ENCODE measurements around the gene HECTD1. TPM values are rescaled to one million over a fixed set of nuclear protein-coding genes. Genes with fewer than 3 reads are reported as not detected.
A peak's percentile ranks its signal among the peaks of the same experiment; 100 is the strongest.
"Not testable (repeated sequence)": the region's sequence is repeated elsewhere in the genome, so short reads cannot be mapped to it uniquely, and the experiment has no call there.

Gene HECTD1
- total RNA-seq, 2 donors from 2014 or later: 99.1 to 135 TPM

DNA sequence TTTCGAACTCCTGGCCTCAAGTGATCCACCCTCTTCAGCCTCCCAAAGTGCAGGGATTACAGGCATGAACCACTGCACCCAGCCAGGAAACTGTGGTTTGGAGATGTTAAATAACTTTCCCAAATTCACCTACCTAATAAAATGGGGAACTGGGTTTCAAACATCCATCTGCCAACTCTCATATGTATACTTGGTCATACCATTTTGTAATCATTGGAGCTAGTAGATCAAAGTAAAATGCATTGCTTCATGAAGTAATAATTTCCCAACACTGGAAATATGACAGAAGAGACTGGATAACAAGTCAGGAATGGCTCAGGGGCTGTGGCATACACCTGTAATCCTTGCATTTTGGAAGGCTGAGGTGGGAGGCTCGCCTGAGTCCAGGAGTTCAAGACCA lies 5.3 kb upstream of the HECTD1 start:
- Mint-ChIP-seq H3K4me1 (ENCODE audit: low read depth in 2 of 2) (peaks cover 15 to 22% of the 10 kb centered on the region in 2 donors), H3K27ac (no peak overlapping the region), H3K36me3 (no peaks in the 10 kb centered on the region), H3K4me3 (no peak overlapping the region), H3K9me3 (no peaks in the 10 kb centered on the region), H3K27me3 (no peaks in the 10 kb centered on the region)
- DNase-seq (ENCODE audit: low spot score): no peak
- no peak for ATAC-seq

DNA sequence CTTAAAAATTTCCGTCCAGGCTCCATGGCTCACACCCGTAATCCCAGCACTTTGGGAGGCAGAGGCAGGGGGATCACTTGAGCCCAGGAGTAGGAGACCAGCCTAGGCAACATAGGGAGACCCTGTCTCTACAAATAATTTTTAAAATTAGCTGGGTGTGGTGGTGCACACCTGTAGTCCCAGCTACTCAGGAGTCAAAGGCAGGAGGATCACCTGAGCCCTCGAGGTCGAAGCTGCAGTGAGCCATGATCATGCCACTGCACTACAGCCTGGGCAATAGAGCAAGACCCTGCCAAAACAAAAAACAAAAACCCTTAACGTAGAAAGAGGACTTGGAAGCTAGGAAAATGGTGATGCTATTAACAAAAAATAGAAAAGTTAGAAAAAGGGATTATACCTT lies 2.0 kb upstream of the HECTD1 start:
- ATAC-seq (no peak), DNase-seq (ENCODE audit: low spot score) (no peak)
- peaks cover 28 to 42% of the 10 kb centered on the region in 2 donors for H3K4me1 Mint-ChIP-seq (ENCODE audit: low read depth in 2 of 2)
- H3K9me3 Mint-ChIP-seq: no peaks in the 10 kb centered on the region
- no peak overlapping the region for H3K4me3 Mint-ChIP-seq
- H3K27me3 Mint-ChIP-seq: no peaks in the 10 kb centered on the region
- peak overlapping the region; percentile 98 to 99 for H3K27ac Mint-ChIP-seq
- H3K36me3 Mint-ChIP-seq: no peaks in the 10 kb centered on the region

DNA sequence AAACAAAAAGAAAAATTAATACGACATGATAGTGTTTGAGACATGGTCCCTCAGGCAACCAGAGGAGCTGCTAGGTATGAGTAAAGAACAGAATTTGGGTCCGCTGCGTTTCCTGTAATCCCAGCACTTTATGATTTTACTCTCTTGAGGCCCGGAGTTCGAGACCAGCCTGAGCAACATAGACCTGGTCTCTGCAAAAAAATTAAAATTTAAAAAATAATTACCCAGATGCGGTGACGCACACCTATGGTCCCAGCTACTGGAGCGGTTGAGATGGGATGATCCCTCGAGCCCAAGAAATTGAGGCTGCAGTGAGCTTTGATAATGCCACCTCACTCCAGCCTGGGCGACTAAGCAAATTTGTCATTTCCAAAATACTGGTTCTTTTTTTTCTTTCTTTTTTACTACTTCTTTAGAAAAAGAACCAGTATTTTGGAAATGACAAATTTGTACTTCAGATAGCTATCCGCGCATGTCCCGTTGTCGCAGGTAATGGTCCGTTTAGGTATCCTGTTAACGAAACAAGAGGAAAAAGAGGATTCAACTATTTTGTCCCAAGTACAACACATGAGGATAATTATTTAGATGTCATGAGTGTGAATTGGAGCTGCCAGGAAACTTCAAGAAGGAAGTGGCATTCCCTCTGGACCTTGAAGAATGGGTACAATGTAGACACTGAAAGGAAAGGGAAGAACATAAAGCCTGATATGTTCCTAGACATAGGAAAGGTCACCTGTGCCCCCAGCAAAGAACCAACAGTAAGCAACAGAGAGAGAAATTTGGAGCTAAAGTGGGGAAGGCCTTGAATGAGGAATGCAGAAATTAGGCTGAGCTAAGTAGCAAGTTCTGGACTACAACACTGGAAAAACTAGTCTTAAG lies 1.2 kb upstream of the HECTD1 start:
- DNase-seq (ENCODE audit: low spot score) (no peak), ATAC-seq (no peak)
- H3K27ac Mint-ChIP-seq: peak overlapping the region; percentile 98 to 99
- H3K36me3 Mint-ChIP-seq: peaks cover 5% of the 10 kb centered on the region
- no peaks in the 10 kb centered on the region for H3K9me3 Mint-ChIP-seq
- H3K4me3 Mint-ChIP-seq: peak overlapping the region; percentile 96
- no peaks in the 10 kb centered on the region for H3K27me3 Mint-ChIP-seq
- H3K4me1 Mint-ChIP-seq (ENCODE audit: low read depth in 2 of 2): peaks cover 28 to 42% of the 10 kb centered on the region in 2 donors

DNA sequence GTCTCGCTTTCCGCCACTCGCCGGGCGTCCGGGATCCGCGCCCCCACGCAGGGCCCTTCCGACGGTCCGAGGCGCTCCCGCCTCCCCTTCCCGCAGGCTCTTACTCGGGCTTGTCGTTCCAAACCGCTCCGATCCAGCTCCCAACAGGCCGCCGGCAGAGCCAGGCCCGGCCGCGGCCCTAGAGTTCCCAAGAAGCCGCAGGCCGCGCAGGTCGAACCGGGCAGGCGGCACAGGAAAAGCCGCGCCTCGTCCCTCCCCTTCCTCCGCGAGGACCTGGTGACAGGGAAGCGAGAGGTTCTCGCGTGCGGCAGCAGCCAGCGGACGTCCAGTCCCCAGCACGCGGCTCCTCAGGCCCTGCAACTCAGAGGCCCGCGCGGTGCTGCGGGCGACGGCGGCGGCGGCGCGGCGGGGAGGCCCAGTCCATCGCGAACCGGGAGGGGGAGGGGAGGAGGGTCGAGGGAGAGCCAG lies 272 bp downstream of the HECTD1 start:
- ATAC-seq (no peak), DNase-seq (ENCODE audit: low spot score) (no peak)
- Mint-ChIP-seq H3K36me3 (peaks cover 5% of the 10 kb centered on the region), H3K4me3 (peak overlapping the region; percentile 96), H3K27me3 (no peaks in the 10 kb centered on the region), H3K9me3 (no peaks in the 10 kb centered on the region), H3K4me1 (ENCODE audit: low read depth in 2 of 2) (peaks cover 31 to 42% of the 10 kb centered on the region in 2 donors), H3K27ac (peak overlapping the region; percentile 98 to 99)

DNA sequence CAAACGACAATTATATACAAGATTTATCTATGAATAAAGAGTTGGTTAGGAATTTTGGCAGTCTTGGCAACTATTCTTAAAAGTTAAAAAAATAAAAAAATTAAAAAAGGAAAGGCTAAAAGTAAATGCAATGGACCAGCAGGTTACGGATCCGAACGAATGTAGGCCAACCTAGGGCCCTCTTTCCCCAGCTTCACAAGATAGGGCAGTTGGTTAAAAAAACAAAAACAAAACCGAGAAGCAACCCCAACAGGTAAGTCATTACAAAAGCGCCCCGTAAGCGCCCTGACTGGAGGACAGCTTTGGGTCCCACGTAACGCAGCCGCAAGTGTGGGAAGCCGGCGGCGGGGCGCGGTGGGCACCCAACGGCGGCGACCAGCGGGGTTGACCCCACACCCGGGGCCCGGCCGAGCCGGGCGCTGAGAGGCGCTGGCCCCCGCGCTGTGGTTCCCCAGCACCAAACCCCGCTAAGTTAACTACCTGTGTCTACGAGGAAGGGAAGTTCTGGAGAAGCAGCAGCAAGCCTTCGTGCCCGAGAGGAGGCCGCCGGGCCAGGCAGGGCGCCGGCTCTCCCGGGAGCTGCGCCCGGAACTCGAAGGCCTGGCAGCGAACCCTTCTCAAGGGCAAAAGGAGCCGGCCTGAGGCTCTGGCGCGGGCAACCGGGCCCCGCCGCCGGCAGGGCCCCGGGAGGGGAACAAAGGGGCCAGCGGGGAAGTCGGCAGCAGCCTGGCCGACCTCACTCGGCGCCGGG lies 882 bp downstream of the HECTD1 start:
- Mint-ChIP-seq H3K4me3 (peak overlapping the region; percentile 96), H3K4me1 (ENCODE audit: low read depth in 2 of 2) (peaks cover 31 to 42% of the 10 kb centered on the region in 2 donors), H3K9me3 (no peaks in the 10 kb centered on the region), H3K27ac (peak overlapping the region; percentile 98 to 99), H3K36me3 (peaks cover 5% of the 10 kb centered on the region), H3K27me3 (no peaks in the 10 kb centered on the region)
- DNase-seq (ENCODE audit: low spot score): peak; percentile 70
- peak; percentile 11 to 20 for ATAC-seq

DNA sequence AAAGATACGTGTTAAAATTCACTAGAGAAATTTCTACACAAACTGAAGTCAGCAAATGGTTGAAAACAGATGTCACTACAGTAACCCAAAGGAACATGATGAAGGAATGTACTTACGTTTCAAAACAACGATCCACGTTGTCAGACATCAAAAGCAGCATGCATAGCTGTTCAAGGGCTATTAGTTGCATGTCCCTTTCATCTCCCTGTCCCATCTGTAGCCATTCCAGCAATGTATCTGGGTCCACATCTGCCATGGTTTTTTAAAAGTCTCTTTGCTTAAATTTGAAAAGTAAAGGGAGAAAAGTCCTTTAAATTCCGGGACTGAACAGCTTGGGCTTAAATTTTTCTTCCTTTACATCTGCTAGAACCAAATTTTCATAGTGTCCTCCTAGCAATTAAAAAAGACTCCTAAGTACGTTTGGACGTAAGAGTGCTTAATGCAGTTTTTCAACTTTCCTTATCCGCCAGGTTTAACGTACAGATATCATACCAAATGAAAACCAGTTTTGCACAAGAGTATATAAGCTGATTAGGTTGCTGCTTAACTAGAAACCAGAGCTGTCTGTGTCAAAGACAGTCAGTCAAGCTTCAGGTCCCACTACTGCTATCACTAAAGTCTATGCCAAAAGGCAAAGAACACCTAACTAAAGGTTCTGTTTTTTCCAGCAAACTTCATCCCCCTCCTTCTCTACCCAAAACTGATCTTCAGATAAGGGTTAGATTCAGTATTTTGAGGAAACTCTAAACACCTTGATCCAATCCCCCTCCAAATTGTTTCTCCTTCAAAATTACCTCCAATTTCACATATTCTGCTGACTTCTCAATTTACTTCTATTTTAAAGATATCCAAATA lies 1.7 kb downstream of the HECTD1 start:
- ATAC-seq (no peak), DNase-seq (ENCODE audit: low spot score) (no peak)
- Mint-ChIP-seq H3K4me3 (peak overlapping the region; percentile 96), H3K36me3 (peaks cover 5% of the 10 kb centered on the region), H3K9me3 (no peaks in the 10 kb centered on the region), H3K27me3 (no peaks in the 10 kb centered on the region), H3K27ac (peak overlapping the region; percentile 93 to 99), H3K4me1 (ENCODE audit: low read depth in 2 of 2) (peaks cover 31 to 41% of the 10 kb centered on the region in 2 donors)

DNA sequence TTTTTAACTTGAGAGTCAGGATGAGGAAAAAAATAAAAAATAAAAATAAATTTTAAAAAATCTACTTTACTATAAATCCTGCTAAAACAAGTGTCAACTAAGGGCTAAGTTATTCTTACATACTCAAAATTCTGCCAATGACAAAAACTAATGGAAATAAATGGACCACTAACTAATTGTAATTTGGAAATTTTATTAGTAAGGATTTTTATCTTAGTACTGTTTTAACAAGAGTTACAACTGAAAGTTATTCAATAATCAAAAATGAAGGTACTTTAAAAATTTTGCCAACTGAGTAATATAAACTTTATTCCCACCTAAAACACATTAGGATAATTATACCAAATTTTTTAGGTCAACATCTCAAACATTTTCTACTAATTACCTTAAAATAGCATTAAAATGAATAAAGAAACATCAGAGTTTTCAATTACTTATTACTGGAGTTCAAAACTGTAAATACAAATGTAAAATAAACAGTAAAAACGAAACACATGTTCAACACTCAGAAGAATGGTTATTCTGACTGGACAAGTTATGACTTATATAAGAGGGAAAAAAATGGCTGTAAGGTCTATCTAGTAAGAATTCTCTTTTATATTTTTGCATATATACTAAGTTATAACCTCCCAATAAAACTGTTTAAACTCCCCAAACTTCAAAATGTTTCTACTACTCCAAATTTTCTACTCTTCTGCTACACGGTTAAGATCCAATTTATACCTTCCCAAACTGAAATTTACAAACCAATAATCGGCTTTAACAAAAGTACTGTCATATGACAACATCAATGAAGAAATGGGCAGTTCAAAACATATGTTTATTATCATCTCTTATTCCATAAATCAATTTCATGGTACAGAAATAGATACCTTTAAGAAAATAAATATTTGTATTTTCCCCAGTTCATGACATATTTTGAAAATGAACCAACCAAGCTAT lies 2.7 kb downstream of the HECTD1 start:
- no peaks in the 10 kb centered on the region for H3K9me3 Mint-ChIP-seq
- no peaks in the 10 kb centered on the region for H3K27me3 Mint-ChIP-seq
- ATAC-seq (no peak), DNase-seq (ENCODE audit: low spot score) (no peak)
- H3K36me3 Mint-ChIP-seq: peaks cover 10% of the 10 kb centered on the region
- H3K27ac Mint-ChIP-seq: peak overlapping the region; percentile 11 to 31
- H3K4me3 Mint-ChIP-seq: peak overlapping the region; percentile 96
- H3K4me1 Mint-ChIP-seq (ENCODE audit: low read depth in 2 of 2): peaks cover 37 to 47% of the 10 kb centered on the region in 2 donors

DNA sequence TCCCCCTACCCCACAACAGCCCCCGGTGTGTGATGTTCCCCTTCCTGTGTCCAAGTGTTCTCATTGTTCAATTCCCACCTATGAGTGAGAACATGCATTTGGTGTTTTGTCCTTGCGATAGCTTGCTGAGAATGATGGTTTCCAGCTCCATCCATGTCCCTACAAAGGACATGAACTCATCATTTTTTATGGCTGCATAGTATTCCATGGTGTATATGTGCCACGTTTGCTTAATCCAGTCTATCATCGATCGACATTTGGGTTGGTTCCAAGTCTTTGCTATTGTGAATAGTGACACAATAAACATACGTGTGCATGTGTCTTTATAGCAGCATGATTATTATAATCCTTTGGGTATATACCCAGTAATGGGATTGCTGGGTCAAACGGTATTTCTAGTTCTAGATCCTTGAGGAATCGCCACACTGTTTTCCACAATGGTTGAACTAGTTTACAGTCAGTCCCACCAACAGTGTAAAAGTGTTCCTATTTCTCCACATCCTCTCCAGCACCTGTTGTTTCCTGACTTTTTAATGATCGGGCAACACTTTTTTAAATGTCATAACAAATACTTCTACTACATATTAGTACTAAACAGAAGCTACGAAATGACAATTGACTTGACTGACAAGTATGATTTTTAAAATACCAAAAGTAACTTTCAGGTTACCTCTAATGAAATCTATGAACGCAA lies 3.5 kb downstream of the HECTD1 start:
- ATAC-seq; H3K27me3 Mint-ChIP-seq; DNase-seq (ENCODE audit: low spot score); H3K9me3 Mint-ChIP-seq; H3K27ac Mint-ChIP-seq; H3K4me3 Mint-ChIP-seq: not testable (repeated sequence)
- Mint-ChIP-seq H3K4me1 (ENCODE audit: low read depth in 2 of 2) (peaks cover 36 to 43% of the 10 kb centered on the region in 2 donors), H3K36me3 (peaks cover 12% of the 10 kb centered on the region)

DNA sequence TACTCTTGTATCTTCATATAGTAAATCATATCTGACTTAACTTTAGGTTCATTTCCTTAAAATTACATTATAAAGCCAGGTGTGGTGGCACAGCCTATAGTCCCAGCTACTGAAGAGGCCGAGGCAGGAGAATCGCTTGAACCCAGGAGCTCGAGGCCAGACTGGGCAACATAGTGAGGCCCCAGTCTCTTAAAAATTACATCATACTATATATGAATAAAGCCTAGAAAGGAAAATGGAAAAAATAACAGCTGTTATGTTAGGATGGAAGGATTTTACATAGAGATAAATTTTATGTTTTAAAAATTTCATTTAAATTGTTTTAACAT lies 4.2 kb downstream of the HECTD1 start:
- H3K27me3 Mint-ChIP-seq: no peaks in the 10 kb centered on the region
- no peak for DNase-seq (ENCODE audit: low spot score)
- H3K9me3 Mint-ChIP-seq: no peaks in the 10 kb centered on the region

DNA sequence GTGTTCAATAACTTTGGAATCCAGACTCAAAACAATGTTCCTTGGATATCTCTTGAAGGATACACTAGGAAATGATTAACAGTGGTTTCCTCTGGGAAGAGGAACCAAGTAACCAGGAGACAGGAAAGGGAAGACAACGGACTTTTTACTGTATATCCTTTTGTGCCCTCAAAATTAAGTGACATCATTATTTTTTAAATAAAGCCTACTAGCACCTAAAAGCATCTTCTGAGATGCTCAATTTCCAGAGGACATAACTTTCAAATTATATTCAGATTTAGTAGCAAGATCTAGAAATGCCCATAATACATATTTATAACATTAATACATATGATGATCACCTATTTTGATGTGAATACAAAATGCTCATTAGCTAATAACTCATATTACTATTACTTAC lies 6.5 kb downstream of the HECTD1 start:
- Mint-ChIP-seq H3K4me1 (ENCODE audit: low read depth in 2 of 2) (peaks cover 34 to 41% of the 10 kb centered on the region in 2 donors), H3K27ac (no peak overlapping the region), H3K27me3 (no peaks in the 10 kb centered on the region), H3K4me3 (no peak overlapping the region), H3K9me3 (no peaks in the 10 kb centered on the region), H3K36me3 (peaks cover 16% of the 10 kb centered on the region)
- no peak for DNase-seq (ENCODE audit: low spot score)
- no peak for ATAC-seq

More for the DNA sequence above, 4.2 kb downstream of the HECTD1 start:
- H3K4me3 Mint-ChIP-seq: no peak overlapping the region
- H3K27ac Mint-ChIP-seq: no peak overlapping the region
- H3K4me1 Mint-ChIP-seq (ENCODE audit: low read depth in 2 of 2): peaks cover 32 to 37% of the 10 kb centered on the region in 2 donors
- H3K36me3 Mint-ChIP-seq: peaks cover 12% of the 10 kb centered on the region
- no peak for ATAC-seq

DNA sequence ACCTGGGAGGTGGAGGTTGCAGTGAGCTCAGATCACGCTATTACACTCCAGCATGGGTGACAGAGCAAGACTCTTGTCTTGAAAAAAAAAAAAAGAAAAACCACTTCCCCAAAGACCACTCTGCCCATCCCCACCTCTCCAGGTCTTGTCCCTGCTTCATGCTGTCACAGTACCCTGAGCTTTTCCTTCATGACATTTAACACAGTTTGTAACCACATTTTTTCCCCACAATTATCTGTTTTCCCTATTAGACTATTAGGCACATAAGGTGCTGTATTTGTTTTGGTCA lies 6.9 kb downstream of the HECTD1 start:
- Mint-ChIP-seq H3K9me3 (no peaks in the 10 kb centered on the region), H3K27ac (no peak overlapping the region), H3K27me3 (no peaks in the 10 kb centered on the region), H3K4me3 (no peak overlapping the region), H3K4me1 (ENCODE audit: low read depth in 2 of 2) (peaks cover 30 to 37% of the 10 kb centered on the region in 2 donors), H3K36me3 (peaks cover 16% of the 10 kb centered on the region)
- DNase-seq (ENCODE audit: low spot score): no peak
- no peak for ATAC-seq

DNA sequence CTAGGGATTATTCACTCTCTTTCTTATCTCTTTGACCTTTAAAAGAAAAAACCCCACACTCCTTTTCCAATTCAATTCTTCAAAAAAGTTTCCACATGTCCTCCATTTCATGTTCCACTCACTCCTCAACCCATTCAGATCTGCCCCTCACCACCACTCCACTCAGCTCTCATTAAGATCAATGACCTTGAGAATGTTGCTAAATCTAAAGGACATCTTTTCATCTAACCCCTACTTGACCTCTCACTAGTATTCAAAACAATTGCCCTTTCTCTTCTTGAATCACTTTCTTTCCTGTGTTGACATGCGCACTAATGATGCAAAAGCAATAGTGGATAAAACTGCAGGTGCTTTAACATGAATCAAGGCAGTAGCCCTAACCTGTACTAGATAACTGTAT lies 9.9 kb downstream of the HECTD1 start:
- H3K36me3 Mint-ChIP-seq: peaks cover 10% of the 10 kb centered on the region
- H3K27me3 Mint-ChIP-seq: no peaks in the 10 kb centered on the region
- H3K4me1 Mint-ChIP-seq (ENCODE audit: low read depth in 2 of 2): peaks cover 29 to 33% of the 10 kb centered on the region in 2 donors
- no peak overlapping the region for H3K4me3 Mint-ChIP-seq
- H3K27ac Mint-ChIP-seq: no peak overlapping the region
- no peak for DNase-seq (ENCODE audit: low spot score)
- H3K9me3 Mint-ChIP-seq: no peaks in the 10 kb centered on the region
- ATAC-seq: no peak
